Lower leg skin (tissue), 3 donors: ENCODE data around the gene IFI30.

Experiments used
- CTCF ChIP-seq, 3 donors: fragments of 450-650 bp; IDR thresholded peaks; one replicate each; pipeline ENCODE4 v1.5.1; 2016; ENCODE audit warnings: antibody characterized with exemption in 3 of 3, mild to moderate bottlenecking in 3 of 3, moderate library complexity in 2 of 3
- POLR2A ChIP-seq, 2 donors: fragments of 450-650 bp; IDR thresholded peaks; one replicate each; pipeline ENCODE4 v1.6.1; 2016 to 2017; ENCODE audit warnings: antibody characterized with exemption in 2 of 2, mild to moderate bottlenecking in 1 of 2, moderate library complexity in 1 of 2

- TF ChIP-seq CTCF (IDR thresholded peaks at IDR 0.05) (no peak), POLR2A (IDR thresholded peaks at IDR 0.05) (no peak)
These were observed 35.8 kb upstream of the IFI30 start for GRCh38 chr19:18137657-18138339.
